ENCODE data around the gene DOK6. TPM values are rescaled to one million over a fixed set of nuclear protein-coding genes. Genes with fewer than 3 reads are reported as not detected.

Gene DOK6
- total RNA-seq, 1 donor from 2014 or later, result 0.43 TPM

- no peaks in the 10 kb centered on the region for H4K20me1 ChIP-seq (ENCODE audit: low read depth)
- Mint-ChIP-seq H3K9me3 (no peaks in the 10 kb centered on the region), H3K27ac (no peak overlapping the region), H3K36me3 (peaks cover 3% of the 10 kb centered on the region), H3K4me1 (peaks cover 3% of the 10 kb centered on the region), H3K4me3 (no peak overlapping the region), H3K27me3 (ENCODE audit: insufficient read depth, low read depth) (no peaks in the 10 kb centered on the region)
- DNase-seq (ENCODE audit: low spot score), result no peak
- TF ChIP-seq EZH2 (IDR thresholded peaks at IDR 0.05), result no peak
- TF ChIP-seq, protein P1, sequence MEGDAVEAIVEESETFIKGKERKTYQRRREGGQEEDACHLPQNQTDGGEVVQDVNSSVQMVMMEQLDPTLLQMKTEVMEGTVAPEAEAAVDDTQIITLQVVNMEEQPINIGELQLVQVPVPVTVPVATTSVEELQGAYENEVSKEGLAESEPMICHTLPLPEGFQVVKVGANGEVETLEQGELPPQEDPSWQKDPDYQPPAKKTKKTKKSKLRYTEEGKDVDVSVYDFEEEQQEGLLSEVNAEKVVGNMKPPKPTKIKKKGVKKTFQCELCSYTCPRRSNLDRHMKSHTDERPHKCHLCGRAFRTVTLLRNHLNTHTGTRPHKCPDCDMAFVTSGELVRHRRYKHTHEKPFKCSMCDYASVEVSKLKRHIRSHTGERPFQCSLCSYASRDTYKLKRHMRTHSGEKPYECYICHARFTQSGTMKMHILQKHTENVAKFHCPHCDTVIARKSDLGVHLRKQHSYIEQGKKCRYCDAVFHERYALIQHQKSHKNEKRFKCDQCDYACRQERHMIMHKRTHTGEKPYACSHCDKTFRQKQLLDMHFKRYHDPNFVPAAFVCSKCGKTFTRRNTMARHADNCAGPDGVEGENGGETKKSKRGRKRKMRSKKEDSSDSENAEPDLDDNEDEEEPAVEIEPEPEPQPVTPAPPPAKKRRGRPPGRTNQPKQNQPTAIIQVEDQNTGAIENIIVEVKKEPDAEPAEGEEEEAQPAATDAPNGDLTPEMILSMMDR (IDR thresholded peaks at IDR 0.05), result no peak
- TF ChIP-seq EZH2phosphoT487 (IDR thresholded peaks at IDR 0.05), result no peak
- H3K4me1 ChIP-seq, result no peaks in the 10 kb centered on the region
- H3F3A ChIP-seq (ENCODE audit: low read depth), result no peaks in the 10 kb centered on the region
- no peaks in the 10 kb centered on the region for H3K79me2 ChIP-seq (ENCODE audit: low read depth)
- no peak overlapping the region for H3K4me3 ChIP-seq
- H3K9me3 ChIP-seq (ENCODE audit: low read depth), result no peaks in the 10 kb centered on the region
- no peaks in the 10 kb centered on the region for H3K36me3 ChIP-seq
- H3K27me3 ChIP-seq, result no peaks in the 10 kb centered on the region
- H2AFZ ChIP-seq (replicated peaks), result no peak overlapping the region
- H3K9ac ChIP-seq, result no peak overlapping the region
- H3K27ac ChIP-seq, result no peak overlapping the region
- H3K4me2 ChIP-seq, result no peak overlapping the region
Measured at GRCh38 chr18:69622961-69623360, 222.3 kb downstream of the DOK6 start.

DNA sequence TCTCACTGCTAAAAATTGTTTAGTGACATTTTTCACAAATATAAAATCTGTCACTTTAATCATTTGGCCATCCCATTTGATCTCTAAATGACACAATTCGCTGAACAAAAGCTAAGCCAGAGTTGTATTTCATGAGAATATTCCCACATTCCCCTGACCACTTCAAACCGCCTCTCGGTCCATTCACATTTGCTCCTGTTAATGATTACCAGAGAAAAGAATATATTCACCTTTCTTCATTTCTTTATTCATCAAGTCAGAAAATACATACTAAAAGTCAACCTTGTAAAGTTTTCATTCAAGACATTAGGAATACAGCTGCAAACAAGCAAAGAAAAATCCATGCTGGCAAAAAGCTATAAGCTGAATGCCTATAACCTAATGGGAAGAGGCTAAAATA is 225.5 kb downstream of the DOK6 start:
- Mint-ChIP-seq H3K27ac (no peak overlapping the region), H3K36me3 (peaks cover 3% of the 10 kb centered on the region), H3K27me3 (ENCODE audit: insufficient read depth, low read depth) (peaks cover 2% of the 10 kb centered on the region), H3K4me1 (peaks cover 3% of the 10 kb centered on the region), H3K9me3 (no peaks in the 10 kb centered on the region), H3K4me3 (no peak overlapping the region)
- Histone ChIP-seq H3K9me3 (ENCODE audit: low read depth) (no peaks in the 10 kb centered on the region), H3K27ac (no peak overlapping the region), H3K4me3 (no peak overlapping the region), H3K27me3 (no peaks in the 10 kb centered on the region), H2AFZ (replicated peaks) (peak overlapping the region; percentile 69), H3K4me1 (no peaks in the 10 kb centered on the region), H3F3A (ENCODE audit: low read depth) (no peaks in the 10 kb centered on the region), H4K20me1 (ENCODE audit: low read depth) (no peaks in the 10 kb centered on the region), H3K4me2 (no peak overlapping the region), H3K9ac (no peak overlapping the region), H3K36me3 (no peaks in the 10 kb centered on the region), H3K79me2 (ENCODE audit: low read depth) (no peaks in the 10 kb centered on the region)
- TF ChIP-seq EZH2phosphoT487 (IDR thresholded peaks at IDR 0.05), result no peak
- TF ChIP-seq, protein P1 (IDR thresholded peaks at IDR 0.05), result no peak
- no peak for TF ChIP-seq EZH2 (IDR thresholded peaks at IDR 0.05)
- DNase-seq (ENCODE audit: low spot score), result no peak

- no peaks in the 10 kb centered on the region for H3K4me1 ChIP-seq
- H3F3A ChIP-seq (ENCODE audit: low read depth), result no peaks in the 10 kb centered on the region
- H3K9me3 ChIP-seq (ENCODE audit: low read depth), result no peaks in the 10 kb centered on the region
- no peaks in the 10 kb centered on the region for H3K27me3 ChIP-seq
- H3K9ac ChIP-seq, result no peak overlapping the region
- H3K4me2 ChIP-seq, result no peak overlapping the region
- H3K9me3 Mint-ChIP-seq, result no peaks in the 10 kb centered on the region
- H3K4me3 Mint-ChIP-seq, result no peak overlapping the region
- peak overlapping the region; percentile 69 for H2AFZ ChIP-seq (replicated peaks)
- H3K36me3 Mint-ChIP-seq, result peaks cover 3% of the 10 kb centered on the region
- H3K27ac ChIP-seq, result no peak overlapping the region
- DNase-seq (ENCODE audit: low spot score), result no peak
- no peaks in the 10 kb centered on the region for H4K20me1 ChIP-seq (ENCODE audit: low read depth)
- no peaks in the 10 kb centered on the region for H3K79me2 ChIP-seq (ENCODE audit: low read depth)
- no peak overlapping the region for H3K4me3 ChIP-seq
- no peaks in the 10 kb centered on the region for H3K36me3 ChIP-seq
- peaks cover 2% of the 10 kb centered on the region for H3K27me3 Mint-ChIP-seq (ENCODE audit: insufficient read depth, low read depth)
- H3K27ac Mint-ChIP-seq, result peak overlapping the region; percentile 50
- TF ChIP-seq EZH2phosphoT487 (IDR thresholded peaks at IDR 0.05) (no peak), EZH2 (IDR thresholded peaks at IDR 0.05) (no peak)
- TF ChIP-seq, protein P1 (IDR thresholded peaks at IDR 0.05), result no peak
- H3K4me1 Mint-ChIP-seq, result no peaks in the 10 kb centered on the region
Measured at GRCh38 chr18:69626643-69627242, 226.1 kb downstream of the DOK6 start.
